SK-N-SH (cell line): ENCODE results near the gene OR12D1.

Experiments
- IRF3 ChIP-seq: fragments of 150-350 bp; IDR thresholded peaks from 2 replicates; pipeline ENCODE4 v1.6.1; 2016; ENCODE audit warnings: mild to moderate bottlenecking, low read depth, low read length
- MAX ChIP-seq: IDR thresholded peaks from 2 replicates; pipeline ENCODE4 v1.4.0; 2012; ENCODE audit warnings: low read depth
- MXI1 ChIP-seq: IDR thresholded peaks from 2 replicates; pipeline ENCODE4 v1.6.1; 2012; ENCODE audit warnings: mild to moderate bottlenecking, low read depth, low read length, improper control_type of control experiment
- POLR2AphosphoS5 ChIP-seq: IDR thresholded peaks from 2 replicates; pipeline ENCODE4 v1.6.1; 2012; ENCODE audit warnings: low read depth, low read length
- RAD21 ChIP-seq: IDR thresholded peaks from 2 replicates; pipeline ENCODE4 v1.6.1; 2012; ENCODE audit warnings: mild to moderate bottlenecking, low read length
- RFX5 ChIP-seq: IDR thresholded peaks from 2 replicates; pipeline ENCODE4 v1.6.1; 2012; ENCODE audit warnings: mild to moderate bottlenecking, improper control_type of control experiment, low read length
- SMC3 ChIP-seq: IDR thresholded peaks from 2 replicates; pipeline ENCODE4 v1.6.1; 2012; ENCODE audit warnings: low read depth, low read length, improper control_type of control experiment
- TAF1 ChIP-seq: IDR thresholded peaks from 2 replicates; pipeline ENCODE4 v1.6.1; 2012; ENCODE audit warnings: low read depth, mild to moderate bottlenecking, low read length, moderate library complexity, borderline replicate concordance
- TCF12 ChIP-seq: IDR thresholded peaks from 2 replicates; pipeline ENCODE4 v1.4.0; 2012
- USF2 ChIP-seq: fragments of 150-350 bp; IDR thresholded peaks from 2 replicates; pipeline ENCODE4 v1.6.1; 2017; ENCODE audit warnings: antibody characterized with exemption, low read length, low read depth, borderline replicate concordance
- YY1 ChIP-seq: IDR thresholded peaks from 2 replicates; pipeline ENCODE4 v1.4.0; 2012; ENCODE audit warnings: low read depth, mild to moderate bottlenecking
- TF ChIP-seq, protein P1 (sequence below): fragments of 200-600 bp; sonication (generic); IDR thresholded peaks from 2 replicates; pipeline ENCODE4 v1.6.1; 2017; ENCODE audit warnings: antibody characterized with exemption, mild to moderate bottlenecking, moderate library complexity
- TF ChIP-seq, protein P2 (sequence below): IDR thresholded peaks from 2 replicates; pipeline ENCODE4; 2012

DNA sequence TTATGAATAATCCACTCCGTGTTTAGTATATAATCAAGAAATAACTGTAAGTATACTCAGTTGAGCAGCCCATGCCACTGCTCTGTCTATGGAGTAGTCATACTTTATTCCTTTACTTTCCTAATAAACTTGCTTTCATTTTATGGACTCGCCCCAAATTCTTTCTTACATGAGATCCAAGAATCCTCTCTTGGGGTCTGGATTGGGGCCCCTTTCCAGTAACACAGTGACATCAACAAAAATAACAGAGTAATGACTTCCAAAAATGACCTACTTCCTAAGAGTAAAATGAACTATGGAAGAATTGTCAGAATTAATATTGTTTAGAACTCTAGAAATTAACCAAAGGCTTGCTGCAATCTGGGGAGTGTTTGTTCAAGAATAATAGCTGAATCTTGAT, 51.1 kb downstream of the OR12D1 start:
- TF ChIP-seq MXI1, result no peak
- TF ChIP-seq, protein P1, sequence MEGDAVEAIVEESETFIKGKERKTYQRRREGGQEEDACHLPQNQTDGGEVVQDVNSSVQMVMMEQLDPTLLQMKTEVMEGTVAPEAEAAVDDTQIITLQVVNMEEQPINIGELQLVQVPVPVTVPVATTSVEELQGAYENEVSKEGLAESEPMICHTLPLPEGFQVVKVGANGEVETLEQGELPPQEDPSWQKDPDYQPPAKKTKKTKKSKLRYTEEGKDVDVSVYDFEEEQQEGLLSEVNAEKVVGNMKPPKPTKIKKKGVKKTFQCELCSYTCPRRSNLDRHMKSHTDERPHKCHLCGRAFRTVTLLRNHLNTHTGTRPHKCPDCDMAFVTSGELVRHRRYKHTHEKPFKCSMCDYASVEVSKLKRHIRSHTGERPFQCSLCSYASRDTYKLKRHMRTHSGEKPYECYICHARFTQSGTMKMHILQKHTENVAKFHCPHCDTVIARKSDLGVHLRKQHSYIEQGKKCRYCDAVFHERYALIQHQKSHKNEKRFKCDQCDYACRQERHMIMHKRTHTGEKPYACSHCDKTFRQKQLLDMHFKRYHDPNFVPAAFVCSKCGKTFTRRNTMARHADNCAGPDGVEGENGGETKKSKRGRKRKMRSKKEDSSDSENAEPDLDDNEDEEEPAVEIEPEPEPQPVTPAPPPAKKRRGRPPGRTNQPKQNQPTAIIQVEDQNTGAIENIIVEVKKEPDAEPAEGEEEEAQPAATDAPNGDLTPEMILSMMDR, result no peak
- TF ChIP-seq TCF12, result no peak
- TF ChIP-seq POLR2AphosphoS5, result no peak
- no peak for TF ChIP-seq SMC3
- no peak for TF ChIP-seq RAD21
- no peak for TF ChIP-seq USF2
- TF ChIP-seq YY1, result no peak
- TF ChIP-seq IRF3, result no peak
- TF ChIP-seq RFX5, result no peak
- TF ChIP-seq MAX, result no peak
- TF ChIP-seq, protein P2, sequence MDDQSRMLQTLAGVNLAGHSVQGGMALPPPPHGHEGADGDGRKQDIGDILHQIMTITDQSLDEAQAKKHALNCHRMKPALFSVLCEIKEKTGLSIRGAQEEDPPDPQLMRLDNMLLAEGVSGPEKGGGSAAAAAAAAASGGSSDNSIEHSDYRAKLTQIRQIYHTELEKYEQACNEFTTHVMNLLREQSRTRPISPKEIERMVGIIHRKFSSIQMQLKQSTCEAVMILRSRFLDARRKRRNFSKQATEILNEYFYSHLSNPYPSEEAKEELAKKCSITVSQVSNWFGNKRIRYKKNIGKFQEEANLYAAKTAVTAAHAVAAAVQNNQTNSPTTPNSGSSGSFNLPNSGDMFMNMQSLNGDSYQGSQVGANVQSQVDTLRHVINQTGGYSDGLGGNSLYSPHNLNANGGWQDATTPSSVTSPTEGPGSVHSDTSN, result no peak
- TF ChIP-seq TAF1, result no peak
